ENCODE data around the gene CD109. TPM values are rescaled to one million over a fixed set of nuclear protein-coding genes. Genes with fewer than 3 reads are reported as not detected.
A peak's percentile ranks its signal among the peaks of the same experiment; 100 is the strongest.

CD109 gene
- total and polyA plus RNA-seq, 10 of the 15 experiments (the other 5 are each of a cell fraction or from before 2014, with no cell fraction given): 0.27 to 4.4 (median 2.1) TPM

DNA sequence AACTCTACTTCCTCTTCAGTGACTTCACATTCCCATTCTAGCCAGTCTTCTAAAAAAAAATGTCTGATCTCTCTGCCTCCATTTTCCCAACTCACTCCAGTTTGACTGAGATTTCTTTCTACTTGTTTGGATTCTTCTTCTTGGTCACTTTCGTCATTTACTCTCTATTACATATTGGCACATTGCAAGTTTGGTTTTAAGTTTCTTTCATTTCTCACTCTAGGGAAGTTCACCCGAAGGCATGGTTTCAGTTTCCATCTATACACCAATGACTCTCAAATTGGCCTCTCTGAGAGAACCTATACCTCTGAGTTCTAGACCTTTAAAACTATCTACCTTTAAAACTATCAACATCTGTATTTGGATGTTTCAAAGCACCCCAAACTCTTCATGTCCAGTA, 51.3 kb downstream of the CD109 start:
- 3% methylated on average over 2 of the region's 2 CpGs for WGBS (ENCODE audit: insufficient coverage, insufficient replicate concordance, low lambda C conversion rate, missing lambda C conversion rate)
- FAIRE-seq (peak; percentile 41), ATAC-seq (peak; percentile 96), DNase-seq (ENCODE audit: low read depth, low spot score) (peak; percentile 51)
- ChIA-PET CTCF (interaction anchor here (1.3 to 2.6 kb wide), 3 partner anchors 8 to 16 kb away, joined by 5 to 17 read pairs (median 17); no protein-coding TSS in a partner anchor), SMC1A (ENCODE audit: uncharacterized antibody, unreplicated experiment) (interaction anchor here (1.2 to 2.0 kb wide), 4 partner anchors 10 to 27 kb away, joined by 4 to 8 read pairs (median 6); no protein-coding TSS in a partner anchor), POLR2A (no interaction called here), RAD21 (ENCODE audit: unreplicated experiment) (interaction anchor here (1.1 to 1.6 kb wide), 4 partner anchors 9 to 1462 kb away, joined by 3 to 6 read pairs (median 4); no protein-coding TSS in a partner anchor)
- no peaks in the 10 kb centered on the region for H3K36me3 ChIP-seq (ENCODE audit: control insufficient read depth in 2 of 2, insufficient read depth in 2 of 2, low read length in 1 of 2)
- no peaks in the 10 kb centered on the region for H3K9me3 ChIP-seq (replicated peaks; ENCODE audit: control insufficient read depth, insufficient read depth, low read length)
- no peak overlapping the region; the same call in 1 of the 2 replicates for H3K4me3 ChIP-seq
- H3K79me2 ChIP-seq (ENCODE audit: control insufficient read depth, insufficient read depth, low read length): no peaks in the 10 kb centered on the region
- peak overlapping the region; percentile 71 for H3K4me2 ChIP-seq (ENCODE audit: control insufficient read depth, insufficient read depth)
- BruUV-seq (replicated peaks): no TSS peak
- peak overlapping the region; percentile 66 for H2AFZ ChIP-seq (ENCODE audit: control insufficient read depth, low read depth, low read length)
- in situ Hi-C loops (cut with MboI) (loop anchor here (5.0 kb wide), 2 partner anchors 340 to 1465 kb away; no protein-coding TSS in a partner anchor), intact Hi-C loops (cut with micrococcal nuclease; ENCODE audit: unreplicated experiment) (loop anchor here (10.0 kb wide), 1 partner anchor 658 kb away; no protein-coding TSS in a partner anchor)
- H3K27me3 ChIP-seq (replicated peaks in 1 of 2; ENCODE audit: control insufficient read depth in 2 of 2, insufficient read depth in 2 of 2, low read length in 1 of 2): no peaks in the 10 kb centered on the region
- no peak overlapping the region for H3K9ac ChIP-seq (ENCODE audit: control insufficient read depth, insufficient read depth, low read length)
- no peak overlapping the region for H3K27ac ChIP-seq (ENCODE audit: control insufficient read depth, insufficient read depth)
- no peaks in the 10 kb centered on the region for H4K20me1 ChIP-seq (ENCODE audit: control insufficient read depth, insufficient read depth)
- peaks cover 2% of the 10 kb centered on the region; the same call in 1 of the 2 replicates for H3K4me1 ChIP-seq (ENCODE audit: control insufficient read depth, insufficient read depth, low read length)
- TF ChIP-seq, protein P1, sequence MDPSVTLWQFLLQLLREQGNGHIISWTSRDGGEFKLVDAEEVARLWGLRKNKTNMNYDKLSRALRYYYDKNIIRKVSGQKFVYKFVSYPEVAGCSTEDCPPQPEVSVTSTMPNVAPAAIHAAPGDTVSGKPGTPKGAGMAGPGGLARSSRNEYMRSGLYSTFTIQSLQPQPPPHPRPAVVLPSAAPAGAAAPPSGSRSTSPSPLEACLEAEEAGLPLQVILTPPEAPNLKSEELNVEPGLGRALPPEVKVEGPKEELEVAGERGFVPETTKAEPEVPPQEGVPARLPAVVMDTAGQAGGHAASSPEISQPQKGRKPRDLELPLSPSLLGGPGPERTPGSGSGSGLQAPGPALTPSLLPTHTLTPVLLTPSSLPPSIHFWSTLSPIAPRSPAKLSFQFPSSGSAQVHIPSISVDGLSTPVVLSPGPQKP (IDR thresholded peaks at IDR 0.05; ENCODE audit: low read depth, low read length): no peak
- TF ChIP-seq ZNF384 (IDR thresholded peaks at IDR 0.05; ENCODE audit: borderline replicate concordance, low read depth, low read length) (no peak), CHD4 (IDR thresholded peaks at IDR 0.05) (no peak), NBN (IDR thresholded peaks at IDR 0.05) (0 out of 2 replicates have a peak, but pooled peaks have one; percentile 55), MTA2 (IDR thresholded peaks at IDR 0.05; ENCODE audit: low read depth) (0 out of 2 replicates have a peak, but pooled peaks have one; percentile 42), NFIC (IDR thresholded peaks at IDR 0.05; ENCODE audit: low read depth, low read length) (0 out of 2 replicates have a peak, but pooled peaks have one; percentile 20), CREB1 (IDR thresholded peaks at IDR 0.05; ENCODE audit: low read depth) (peak; percentile 30; the same call in 1 of the 2 replicates), TBL1XR1 (IDR thresholded peaks at IDR 0.05; ENCODE audit: low read depth, low read length) (no peak), CBFB (IDR thresholded peaks at IDR 0.05; ENCODE audit: low read depth) (no peak), MXI1 (IDR thresholded peaks at IDR 0.05; ENCODE audit: low read depth, low read length) (peak; percentile 46; the same call in 1 of the 2 replicates), RUNX3 (IDR thresholded peaks at IDR 0.05; ENCODE audit: low read length) (peak; percentile 6; the same call in 1 of the 2 replicates), RB1 (IDR thresholded peaks at IDR 0.05; ENCODE audit: borderline replicate concordance) (no peak), IKZF2 (IDR thresholded peaks at IDR 0.05) (peak; percentile 63 to 66; a peak in 2 of 4 replicates), IKZF1 (conservative IDR thresholded peaks at IDR 0.05) (no peak), KDM1A (IDR thresholded peaks at IDR 0.05; ENCODE audit: borderline replicate concordance) (no peak)
- TF ChIP-seq, protein P2, sequence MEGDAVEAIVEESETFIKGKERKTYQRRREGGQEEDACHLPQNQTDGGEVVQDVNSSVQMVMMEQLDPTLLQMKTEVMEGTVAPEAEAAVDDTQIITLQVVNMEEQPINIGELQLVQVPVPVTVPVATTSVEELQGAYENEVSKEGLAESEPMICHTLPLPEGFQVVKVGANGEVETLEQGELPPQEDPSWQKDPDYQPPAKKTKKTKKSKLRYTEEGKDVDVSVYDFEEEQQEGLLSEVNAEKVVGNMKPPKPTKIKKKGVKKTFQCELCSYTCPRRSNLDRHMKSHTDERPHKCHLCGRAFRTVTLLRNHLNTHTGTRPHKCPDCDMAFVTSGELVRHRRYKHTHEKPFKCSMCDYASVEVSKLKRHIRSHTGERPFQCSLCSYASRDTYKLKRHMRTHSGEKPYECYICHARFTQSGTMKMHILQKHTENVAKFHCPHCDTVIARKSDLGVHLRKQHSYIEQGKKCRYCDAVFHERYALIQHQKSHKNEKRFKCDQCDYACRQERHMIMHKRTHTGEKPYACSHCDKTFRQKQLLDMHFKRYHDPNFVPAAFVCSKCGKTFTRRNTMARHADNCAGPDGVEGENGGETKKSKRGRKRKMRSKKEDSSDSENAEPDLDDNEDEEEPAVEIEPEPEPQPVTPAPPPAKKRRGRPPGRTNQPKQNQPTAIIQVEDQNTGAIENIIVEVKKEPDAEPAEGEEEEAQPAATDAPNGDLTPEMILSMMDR (IDR thresholded peaks at IDR 0.05 in 2 of 3, conservative IDR thresholded peaks at IDR 0.05 in 1 of 3; ENCODE audit: control insufficient read depth in 2 of 3, extremely low read depth in 1 of 3, insufficient read depth in 1 of 3, low read depth in 3 of 3, low read length in 3 of 3): no peak
- TF ChIP-seq, protein P3, sequence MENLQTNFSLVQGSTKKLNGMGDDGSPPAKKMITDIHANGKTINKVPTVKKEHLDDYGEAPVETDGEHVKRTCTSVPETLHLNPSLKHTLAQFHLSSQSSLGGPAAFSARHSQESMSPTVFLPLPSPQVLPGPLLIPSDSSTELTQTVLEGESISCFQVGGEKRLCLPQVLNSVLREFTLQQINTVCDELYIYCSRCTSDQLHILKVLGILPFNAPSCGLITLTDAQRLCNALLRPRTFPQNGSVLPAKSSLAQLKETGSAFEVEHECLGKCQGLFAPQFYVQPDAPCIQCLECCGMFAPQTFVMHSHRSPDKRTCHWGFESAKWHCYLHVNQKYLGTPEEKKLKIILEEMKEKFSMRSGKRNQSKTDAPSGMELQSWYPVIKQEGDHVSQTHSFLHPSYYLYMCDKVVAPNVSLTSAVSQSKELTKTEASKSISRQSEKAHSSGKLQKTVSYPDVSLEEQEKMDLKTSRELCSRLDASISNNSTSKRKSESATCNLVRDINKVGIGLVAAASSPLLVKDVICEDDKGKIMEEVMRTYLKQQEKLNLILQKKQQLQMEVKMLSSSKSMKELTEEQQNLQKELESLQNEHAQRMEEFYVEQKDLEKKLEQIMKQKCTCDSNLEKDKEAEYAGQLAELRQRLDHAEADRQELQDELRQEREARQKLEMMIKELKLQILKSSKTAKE (IDR thresholded peaks at IDR 0.05; ENCODE audit: low read depth, poor library complexity, severe bottlenecking): peak; percentile 33
